HepG2 (cell line): ENCODE data around the gene LNPK. TPM values are rescaled to one million over a fixed set of nuclear protein-coding genes. Genes with fewer than 3 reads are reported as not detected.
A peak's percentile ranks its signal among the peaks of the same experiment; 100 is the strongest.
"Not testable (repeated sequence)": the region's sequence is repeated elsewhere in the genome, so short reads cannot be mapped to it uniquely, and the experiment has no call there.

ENCODE experiments used
- BRCA1 ChIP-seq: sonication (generic); formaldehyde crosslinking; IDR thresholded peaks from 2 replicates; pipeline ENCODE4 v1.4.0; 2020; ENCODE audit warnings: missing genetic modification reagents
- BRD4 ChIP-seq: sonication (generic); formaldehyde crosslinking; IDR thresholded peaks from 2 replicates; pipeline ENCODE4 v1.4.0; 2020; ENCODE audit warnings: missing genetic modification reagents
- FOSL2 ChIP-seq: sonication (generic); formaldehyde crosslinking; IDR thresholded peaks from 2 replicates; pipeline ENCODE4 v1.4.0; 2020; ENCODE audit warnings: missing genetic modification reagents
- FOXC1 ChIP-seq: sonication (generic); formaldehyde crosslinking; IDR thresholded peaks from 2 replicates; pipeline ENCODE4 v1.8.0; 2022; ENCODE audit warnings: mild to moderate bottlenecking, missing genetic modification reagents, borderline replicate concordance
- FOXO1 ChIP-seq: sonication (generic); formaldehyde crosslinking; IDR thresholded peaks from 2 replicates; pipeline ENCODE4 v1.4.0; 2020; ENCODE audit warnings: missing genetic modification reagents
- GATAD1 ChIP-seq: IDR thresholded peaks from 2 replicates; pipeline ENCODE4 v1.6.1; 2016; ENCODE audit warnings: missing genetic modification reagents, missing compliant biosample characterization
- MAZ ChIP-seq, 2 experiments: sonication (generic) in 1 of 2; formaldehyde crosslinking in 1 of 2; IDR thresholded peaks; 2 replicates each; pipeline versions ENCODE4 v1.5.0 to v1.6.1; 2012 to 2020; ENCODE audit warnings: low read depth in 2 of 2, mild to moderate bottlenecking in 2 of 2, borderline replicate concordance in 1 of 2, improper control_type of control experiment in 1 of 2, low read length in 1 of 2, missing genetic modification reagents in 1 of 2, moderate library complexity in 1 of 2
- MED1 ChIP-seq: sonication (generic); formaldehyde crosslinking; IDR thresholded peaks from 2 replicates; pipeline ENCODE4 v1.4.0; 2020; ENCODE audit warnings: missing genetic modification reagents
- REPIN1 ChIP-seq: sonication (generic); formaldehyde crosslinking; IDR thresholded peaks from 2 replicates; pipeline ENCODE4 v1.8.0; 2022; ENCODE audit warnings: missing genetic modification reagents, low read depth, mild to moderate bottlenecking, borderline replicate concordance
- SMC3 ChIP-seq: IDR thresholded peaks from 2 replicates; pipeline ENCODE4 v1.6.1; 2011; ENCODE audit warnings: low read length, improper control_type of control experiment
- YEATS2 ChIP-seq: sonication (generic); formaldehyde crosslinking; IDR thresholded peaks from 2 replicates; pipeline ENCODE4 v1.4.0; 2020; ENCODE audit warnings: missing genetic modification reagents, borderline replicate concordance
- ZMAT3 ChIP-seq: sonication (generic); formaldehyde crosslinking; conservative IDR thresholded peaks from 2 replicates; pipeline ENCODE4 v1.7.0; 2021; ENCODE audit warnings: missing genetic modification reagents
- ZMYM4 ChIP-seq: sonication (generic); formaldehyde crosslinking; IDR thresholded peaks from 2 replicates; pipeline ENCODE4 v1.8.1; 2023; ENCODE audit warnings: mild to moderate bottlenecking, missing genetic modification reagents
- ZNF329 ChIP-seq: sonication (generic); formaldehyde crosslinking; IDR thresholded peaks from 2 replicates; pipeline ENCODE4 v1.9.0; 2021; ENCODE audit warnings: low read depth, mild to moderate bottlenecking, missing genetic modification reagents
- ZNF350 ChIP-seq: sonication (generic); formaldehyde crosslinking; IDR thresholded peaks from 2 replicates; pipeline ENCODE4 v1.4.0; 2020; ENCODE audit warnings: mild to moderate bottlenecking, low read depth, missing genetic modification reagents, borderline replicate concordance
- ZNF567 ChIP-seq: sonication (generic); formaldehyde crosslinking; IDR thresholded peaks from 2 replicates; pipeline ENCODE4 v1.8.1; 2023; ENCODE audit warnings: mild to moderate bottlenecking, missing genetic modification reagents, borderline replicate concordance
- ZNF572 ChIP-seq: sonication (generic); formaldehyde crosslinking; IDR thresholded peaks from 2 replicates; pipeline ENCODE4 v1.5.1; 2020; ENCODE audit warnings: mild to moderate bottlenecking, missing genetic modification reagents
- ZNF788 ChIP-seq: sonication (generic); formaldehyde crosslinking; IDR thresholded peaks from 2 replicates; pipeline ENCODE4 v1.5.0; 2020; ENCODE audit warnings: mild to moderate bottlenecking, missing genetic modification reagents, borderline replicate concordance
- ZNF790 ChIP-seq: sonication (generic); formaldehyde crosslinking; IDR thresholded peaks from 2 replicates; pipeline ENCODE4 v1.8.0; 2022; ENCODE audit warnings: missing genetic modification reagents, mild to moderate bottlenecking, borderline replicate concordance
- ZSCAN20 ChIP-seq: sonication (generic); formaldehyde crosslinking; IDR thresholded peaks from 2 replicates; pipeline ENCODE4 v1.4.0; 2020; ENCODE audit warnings: missing genetic modification reagents, mild to moderate bottlenecking, borderline replicate concordance
- ZSCAN25 ChIP-seq: sonication (generic); formaldehyde crosslinking; IDR thresholded peaks from 2 replicates; pipeline ENCODE4 v1.8.0; 2022; ENCODE audit warnings: mild to moderate bottlenecking, missing genetic modification reagents
- ZSCAN5A ChIP-seq: sonication (generic); formaldehyde crosslinking; IDR thresholded peaks from 2 replicates; pipeline ENCODE4 v1.8.0; 2022; ENCODE audit warnings: mild to moderate bottlenecking, missing genetic modification reagents, borderline replicate concordance
- polyA plus RNA-seq, 8 experiments: library from polyadenylated mRNA; depleted of rRNA in 3 of 8; stranded (reverse) in 7 of 8; unstranded in 1 of 8; fragments of >200 nt; fragmentation: Illumina TruSeq in 4 of 8; extraction: Trizol in 4 of 8; gene quantifications; 2 replicates each; pipeline versions ENCODE4 v1.2.1 to v1.2.3, GENCODE V29; 2011 to 2016; ENCODE audit warnings: low read depth in 4 of 8, missing spikeins in 1 of 8, mixed read lengths in 1 of 8; ENCODE audit not compliant: insufficient read depth in 1 of 8
- total RNA-seq, 5 experiments: library from RNA; depleted of rRNA; stranded (reverse); fragments of >200 nt; fragmentation: Illumina TruSeq; extraction: Trizol; gene quantifications; 2 replicates each; pipeline ENCODE4 v1.2.3, GENCODE V29; 2016; ENCODE audit warnings: low read depth in 1 of 5
- TF ChIP-seq, protein P1 (sequence below): sonication (generic); formaldehyde crosslinking; IDR thresholded peaks from 2 replicates; pipeline ENCODE4 v1.8.0; 2023; ENCODE audit warnings: mild to moderate bottlenecking, missing genetic modification reagents
- TF ChIP-seq, protein P2 (sequence below): sonication (generic); formaldehyde crosslinking; IDR thresholded peaks from 2 replicates; pipeline ENCODE4 v1.8.0; 2022; ENCODE audit warnings: missing genetic modification reagents, mild to moderate bottlenecking, inconsistent platforms, borderline replicate concordance

LNPK gene
- total and polyA plus RNA-seq, 2 of the 13 experiments (the other 11 are each of a cell fraction or from before 2014, with no cell fraction given) = 25.4 to 26.1 TPM

- 0 out of 2 replicates have a peak, but pooled peaks have one; percentile 60 for TF ChIP-seq BRCA1 (CRISPR knock-in tag)
- peak; percentile 95 for TF ChIP-seq ZNF350 (CRISPR knock-in tag)
- peak; percentile 95 for TF ChIP-seq ZMYM4 (CRISPR knock-in tag)
- TF ChIP-seq, protein P1, sequence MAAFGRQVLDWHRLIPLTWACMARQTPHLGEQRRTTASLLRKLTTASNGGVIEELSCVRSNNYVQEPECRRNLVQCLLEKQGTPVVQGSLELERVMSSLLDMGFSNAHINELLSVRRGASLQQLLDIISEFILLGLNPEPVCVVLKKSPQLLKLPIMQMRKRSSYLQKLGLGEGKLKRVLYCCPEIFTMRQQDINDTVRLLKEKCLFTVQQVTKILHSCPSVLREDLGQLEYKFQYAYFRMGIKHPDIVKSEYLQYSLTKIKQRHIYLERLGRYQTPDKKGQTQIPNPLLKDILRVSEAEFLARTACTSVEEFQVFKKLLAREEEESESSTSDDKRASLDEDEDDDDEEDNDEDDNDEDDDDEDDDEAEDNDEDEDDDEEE = peak; percentile 40; the same call in 1 of the 2 replicates
- peak; percentile 61; the same call in 1 of the 2 replicates for TF ChIP-seq ZNF788 (CRISPR knock-in tag)
- peak; percentile 76; the same call in 1 of the 2 replicates for TF ChIP-seq ZMAT3 (CRISPR knock-in tag)
- 0 out of 2 replicates have a peak, but pooled peaks have one; percentile 3 for TF ChIP-seq FOXC1
- TF ChIP-seq ZSCAN5A (CRISPR knock-in tag) = peak; percentile 36; the same call in 1 of the 2 replicates
- TF ChIP-seq FOSL2 (CRISPR knock-in tag) = peak; percentile 45; the same call in 1 of the 2 replicates
- 0 out of 2 replicates have a peak, but pooled peaks have one; percentile 54 for TF ChIP-seq ZSCAN20 (CRISPR knock-in tag)
- TF ChIP-seq ZNF790 (CRISPR knock-in tag) = peak; percentile 68; the same call in 1 of the 2 replicates
- TF ChIP-seq REPIN1 (CRISPR knock-in tag) = peak; percentile 81; the same call in 1 of the 2 replicates
- peak; percentile 86; the same call in 1 of the 2 replicates for TF ChIP-seq BRD4 (CRISPR knock-in tag)
- peak; percentile 28; the same call in 1 of the 2 replicates for TF ChIP-seq SMC3
- peak; percentile 95 for TF ChIP-seq FOXO1
- peak; percentile 42; the same call in 1 of the 2 replicates for TF ChIP-seq YEATS2 (CRISPR knock-in tag)
- TF ChIP-seq ZNF567 (CRISPR knock-in tag) = peak; percentile 96; the same call in 1 of the 2 replicates
- 0 out of 2 replicates have a peak, but pooled peaks have one; percentile 28 for TF ChIP-seq ZSCAN25 (CRISPR knock-in tag)
- TF ChIP-seq ZNF329 (CRISPR knock-in tag) = peak; percentile 75; the same call in 1 of the 2 replicates
- TF ChIP-seq GATAD1 (CRISPR knock-in tag) = 0 out of 2 replicates have a peak, but pooled peaks have one; percentile 8
- not testable (repeated sequence) for TF ChIP-seq MAZ (IDR thresholded peaks at IDR 0.05; ENCODE audit: borderline replicate concordance, low read depth, low read length)
- TF ChIP-seq MAZ (CRISPR knock-in tag; IDR thresholded peaks at IDR 0.05; ENCODE audit: low read depth) = peak; percentile 41; the same call in 1 of the 2 replicates
- peak; percentile 76 for TF ChIP-seq MED1 (CRISPR knock-in tag)
- 0 out of 2 replicates have a peak, but pooled peaks have one; percentile 57 for TF ChIP-seq ZNF572 (CRISPR knock-in tag)
- TF ChIP-seq, protein P2, sequence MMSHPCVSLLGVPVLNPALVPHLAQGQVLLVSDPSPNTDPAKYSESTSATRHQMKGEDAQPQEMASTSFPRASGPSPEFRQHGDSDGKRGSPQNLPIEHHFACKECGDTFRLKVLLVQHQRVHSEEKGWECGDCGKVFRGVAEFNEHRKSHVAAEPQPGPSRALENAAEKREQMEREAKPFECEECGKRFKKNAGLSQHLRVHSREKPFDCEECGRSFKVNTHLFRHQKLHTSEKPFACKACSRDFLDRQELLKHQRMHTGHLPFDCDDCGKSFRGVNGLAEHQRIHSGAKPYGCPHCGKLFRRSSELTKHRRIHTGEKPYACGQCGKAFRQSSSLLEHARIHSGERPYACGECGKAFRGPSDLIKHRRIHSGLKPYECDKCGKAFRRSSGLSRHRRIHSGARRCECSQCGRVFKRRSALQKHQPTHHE (CRISPR knock-in tag) = peak; percentile 42; the same call in 1 of the 2 replicates
These were observed 88.0 kb downstream of the LNPK start (continued) for GRCh38 chr2:175913849-175914743.
